Cardiac septum (tissue), 1 donor: ENCODE data around the gene NDEL1. TPM values are rescaled to one million over a fixed set of nuclear protein-coding genes. Genes with fewer than 3 reads are reported as not detected.

ENCODE experiments used
- DNase-seq: peaks from one replicate; pipeline ENCODE4 v3.0.0-alpha.2; 2020; ENCODE audit warnings: low spot score
- intact Hi-C: fragments of 100-400 bp; cut with DNase I; formaldehyde crosslinking; loops from one replicate; pipeline ENCODE4 v1.14.0; 2022
- total RNA-seq: library from RNA; stranded (reverse); fragmentation: NEBNext Ultra II Directional; extraction: Animal tissue kit (Norgen Biotek cat#: 25700); gene quantifications from one replicate; pipeline ENCODE4 v1.2.1, GENCODE V29; 2021
- donor health status: DM: no; HTN: no; CAD: no.

Gene NDEL1
- total RNA-seq, 1 donor from 2014 or later, result 42.0 TPM

GRCh38 chr17:8445536-8445935, 9.9 kb downstream of the NDEL1 start:
- DNase-seq, result no peak
- intact Hi-C loops, result no loop called here

GRCh38 chr17:8447799-8448198, 12.1 kb downstream of the NDEL1 start:
- intact Hi-C loops, result no loop called here
- no peak for DNase-seq

- intact Hi-C loops, result no loop called here
- DNase-seq, result no peak
These were observed 12.6 kb downstream of the NDEL1 start for GRCh38 chr17:8448310-8448709.

- intact Hi-C loops, result no loop called here
- DNase-seq, result no peak
These were observed 16.4 kb downstream of the NDEL1 start for GRCh38 chr17:8451933-8452614.

GRCh38 chr17:8453326-8453725, 17.6 kb downstream of the NDEL1 start:
- intact Hi-C loops, result no loop called here
- DNase-seq, result no peak

- intact Hi-C loops, result no loop called here
- no peak for DNase-seq
These were observed 20.1 kb downstream of the NDEL1 start for GRCh38 chr17:8455665-8456209.

- intact Hi-C loops, result no loop called here
- no peak for DNase-seq
These were observed 22.4 kb downstream of the NDEL1 start for GRCh38 chr17:8458128-8458527.

GRCh38 chr17:8459107-8459506, 23.4 kb downstream of the NDEL1 start:
- intact Hi-C loops, result no loop called here
- DNase-seq, result no peak

- no peak for DNase-seq
- intact Hi-C loops, result no loop called here
These were observed 24.1 kb downstream of the NDEL1 start for GRCh38 chr17:8459831-8460230.

- intact Hi-C loops, result no loop called here
- DNase-seq, result no peak
These were observed 26.9 kb downstream of the NDEL1 start for GRCh38 chr17:8462564-8462963.

- no peak for DNase-seq
- intact Hi-C loops, result no loop called here
These were observed 27.4 kb downstream of the NDEL1 start for GRCh38 chr17:8463099-8463498.

- intact Hi-C loops, result no loop called here
- no peak for DNase-seq
These were observed 29.3 kb downstream of the NDEL1 start for GRCh38 chr17:8464941-8465340.

GRCh38 chr17:8465356-8465755, 29.7 kb downstream of the NDEL1 start:
- no peak for DNase-seq
- intact Hi-C loops, result no loop called here

- DNase-seq, result no peak
- intact Hi-C loops, result no loop called here
These were observed 30.1 kb downstream of the NDEL1 start for GRCh38 chr17:8465759-8466158.

- intact Hi-C loops, result no loop called here
These were observed 30.8 kb downstream of the NDEL1 start for GRCh38 chr17:8466456-8466855.

GRCh38 chr17:8466873-8467272, 31.2 kb downstream of the NDEL1 start:
- DNase-seq, result no peak
- intact Hi-C loops, result no loop called here

More at GRCh38 chr17:8466456-8466855, 30.8 kb downstream of the NDEL1 start:
- no peak for DNase-seq

GRCh38 chr17:8467527-8467926, 31.8 kb downstream of the NDEL1 start:
- intact Hi-C loops, result no loop called here
- DNase-seq, result no peak

- no peak for DNase-seq
- intact Hi-C loops, result no loop called here
These were observed 32.4 kb downstream of the NDEL1 start for GRCh38 chr17:8468127-8468526.

GRCh38 chr17:8468980-8469379, 33.3 kb downstream of the NDEL1 start:
- no peak for DNase-seq
- intact Hi-C loops, result no loop called here

- intact Hi-C loops, result no loop called here
- DNase-seq, result no peak
These were observed 34.3 kb downstream of the NDEL1 start for GRCh38 chr17:8469964-8470363.

- peak; percentile 82 for DNase-seq
- intact Hi-C loops, result no loop called here
These were observed 34.9 kb downstream of the NDEL1 start for GRCh38 chr17:8470447-8471047.
